GM18951 (cell line): ENCODE measurements around the gene BIRC3.
"Not testable (repeated sequence)": the region's sequence is repeated elsewhere in the genome, so short reads cannot be mapped to it uniquely, and the experiment has no call there.

Experiments
- POLR2A ChIP-seq: IDR thresholded peaks from 4 replicates; pipeline ENCODE4 v1.6.1; 2011; ENCODE audit warnings: mild to moderate bottlenecking; ENCODE audit not compliant: insufficient read length, insufficient read depth; ENCODE audit errors: extremely low read depth
- in situ Hi-C: fragments of 300-500 bp; cut with MboI; formaldehyde crosslinking; loops from one replicate; pipeline ENCODE4 v1.12.0; 2022; ENCODE audit warnings: low sequenced_read_pairs, mixed read lengths, inconsistent platforms; ENCODE audit not compliant: unreplicated experiment

Gene BIRC3

GRCh38 chr11:102284008-102284407 is 33.3 kb upstream of the BIRC3 start:
- no peak for TF ChIP-seq POLR2A
- in situ Hi-C loops = no loop called here

DNA sequence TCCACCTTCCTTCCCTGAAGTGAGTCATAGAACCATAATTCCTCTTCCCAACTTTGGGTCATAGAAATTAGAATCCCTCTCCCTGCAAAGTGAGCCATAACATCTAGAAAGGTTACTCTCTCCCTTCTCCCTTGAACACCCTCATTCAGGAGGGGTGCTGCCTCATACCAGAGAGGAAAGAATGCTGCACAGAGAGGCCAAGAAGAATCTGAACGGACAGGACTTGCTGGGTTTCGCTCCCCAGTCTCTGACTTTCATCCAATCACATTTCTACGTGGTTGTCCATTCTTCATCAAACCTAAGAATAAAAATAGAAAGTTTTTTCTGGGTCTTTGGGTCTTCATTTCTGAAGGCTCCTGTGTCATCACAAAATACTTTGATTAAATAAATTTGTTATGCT is 31.0 kb upstream of the BIRC3 start:
- in situ Hi-C loops = no loop called here
- no peak for TF ChIP-seq POLR2A

- no peak for TF ChIP-seq POLR2A
- in situ Hi-C loops = no loop called here
These were observed 29.1 kb upstream of the BIRC3 start for GRCh38 chr11:102287964-102288724.

DNA sequence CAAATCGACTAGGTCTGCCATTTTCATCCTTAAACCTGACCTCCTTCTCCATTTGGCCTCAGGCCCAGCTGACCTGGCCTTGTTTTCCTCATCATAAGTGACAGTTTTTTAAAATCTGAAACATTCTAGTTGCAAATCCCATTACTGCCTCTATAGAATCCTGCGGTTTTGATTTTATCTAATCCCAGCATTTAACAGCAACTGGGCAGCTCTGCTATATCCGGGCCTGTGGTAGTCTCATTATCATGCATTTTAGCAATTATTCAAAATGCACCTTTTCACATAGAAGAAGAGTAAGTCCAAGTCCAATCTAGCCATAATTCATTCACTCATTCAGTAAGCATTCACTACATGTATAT is 28.6 kb upstream of the BIRC3 start:
- in situ Hi-C loops = no loop called here
- TF ChIP-seq POLR2A = no peak

DNA sequence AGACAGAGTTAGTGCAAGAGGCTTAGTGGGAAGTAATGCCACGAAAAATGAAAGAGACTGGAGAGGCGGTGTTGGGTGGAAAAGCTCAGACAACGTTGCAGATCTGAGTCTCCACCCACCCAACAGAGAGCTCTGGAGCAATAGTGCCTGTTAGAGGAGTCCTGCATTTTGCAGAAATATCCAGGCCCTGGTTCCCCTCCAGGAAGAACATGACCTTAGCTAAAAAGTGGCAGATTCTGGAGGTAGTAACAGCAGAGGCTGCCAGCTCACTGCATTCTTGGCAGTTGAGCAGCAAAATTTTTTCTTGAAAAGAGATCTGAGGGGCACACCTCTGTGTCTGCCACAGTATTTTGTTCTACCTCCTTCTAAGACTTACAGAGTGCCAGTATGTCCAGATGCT is 27.7 kb upstream of the BIRC3 start:
- in situ Hi-C loops = no loop called here
- TF ChIP-seq POLR2A = no peak

GRCh38 chr11:102291831-102292230 is 25.5 kb upstream of the BIRC3 start:
- no peak for TF ChIP-seq POLR2A
- in situ Hi-C loops = no loop called here

- in situ Hi-C loops = no loop called here
- TF ChIP-seq POLR2A = no peak
These were observed 24.4 kb upstream of the BIRC3 start for GRCh38 chr11:102292933-102293332.

DNA sequence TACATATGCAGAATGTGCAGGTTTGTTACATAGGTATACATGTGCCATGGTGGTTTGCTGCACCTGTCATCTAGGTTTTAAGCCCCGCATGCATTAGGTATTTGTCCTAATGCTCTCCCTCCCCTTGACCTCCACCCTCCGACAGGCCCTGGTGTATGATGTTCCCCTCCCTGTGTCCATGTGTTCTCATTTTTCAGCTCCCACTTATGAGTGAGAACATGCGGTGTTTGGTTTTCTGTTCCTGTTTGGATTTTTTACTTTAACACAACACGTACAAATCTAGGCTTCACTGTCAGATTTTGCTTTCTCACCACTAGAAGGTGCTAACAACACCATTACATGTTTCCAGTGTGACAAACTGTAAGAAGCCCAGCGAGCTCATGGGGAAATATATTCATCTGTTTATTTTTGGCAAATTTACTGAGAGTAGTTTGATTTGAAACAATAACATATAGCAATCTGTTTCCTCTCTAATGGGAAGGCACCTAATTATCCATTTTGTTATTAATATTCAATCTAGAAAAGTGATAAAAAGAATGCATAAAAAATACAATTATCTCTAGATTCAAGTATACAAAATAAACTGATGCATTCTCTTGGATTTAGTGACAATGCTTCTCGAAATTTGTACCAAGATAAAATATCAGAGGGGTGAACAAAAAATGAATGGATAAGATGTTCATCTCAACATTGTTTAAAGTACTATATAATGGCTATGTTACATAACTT is 23.2 kb upstream of the BIRC3 start:
- no peak for TF ChIP-seq POLR2A
- in situ Hi-C loops = no loop called here

DNA sequence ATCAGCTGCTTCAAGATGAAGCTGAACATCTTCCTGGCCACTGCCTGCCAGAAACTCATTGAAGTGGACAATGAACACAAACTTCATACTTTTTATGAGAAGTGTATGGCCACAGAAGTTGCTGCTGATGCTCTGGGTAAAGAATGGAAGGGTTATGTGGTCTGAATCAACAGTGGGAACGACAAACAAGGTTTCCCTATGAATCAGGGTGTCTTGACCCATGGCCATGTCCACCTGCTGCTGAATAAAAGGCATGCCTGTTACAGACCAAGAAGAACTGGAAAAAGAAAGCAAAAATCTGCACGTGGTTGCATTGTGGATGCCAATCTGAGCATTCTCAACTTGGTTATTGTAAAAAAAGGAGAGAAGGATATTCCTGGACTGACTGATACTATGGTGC is 22.2 kb upstream of the BIRC3 start:
- in situ Hi-C loops = no loop called here
- TF ChIP-seq POLR2A = no peak

DNA sequence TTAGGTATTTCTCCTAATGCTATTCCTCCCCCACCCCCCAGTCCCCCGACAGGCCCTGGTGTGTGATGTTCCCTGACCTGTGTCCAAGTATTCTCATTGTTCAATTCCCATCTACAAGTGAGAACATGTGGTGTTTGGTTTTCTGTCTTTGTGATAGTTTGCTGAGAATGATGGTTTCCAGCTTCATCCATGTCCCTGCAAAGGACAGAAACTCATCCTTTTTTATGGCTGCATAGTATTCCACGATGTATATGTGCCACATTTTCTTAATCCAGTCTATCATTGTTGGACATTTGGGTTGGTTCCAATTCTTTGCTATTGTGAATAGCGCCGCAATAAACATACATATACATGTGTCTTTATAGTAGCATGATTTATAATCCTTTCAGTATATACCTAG is 20.5 kb upstream of the BIRC3 start:
- in situ Hi-C loops = not testable (repeated sequence)

GRCh38 chr11:102300837-102301236 is 16.4 kb upstream of the BIRC3 start:
- in situ Hi-C loops = not testable (repeated sequence)

DNA sequence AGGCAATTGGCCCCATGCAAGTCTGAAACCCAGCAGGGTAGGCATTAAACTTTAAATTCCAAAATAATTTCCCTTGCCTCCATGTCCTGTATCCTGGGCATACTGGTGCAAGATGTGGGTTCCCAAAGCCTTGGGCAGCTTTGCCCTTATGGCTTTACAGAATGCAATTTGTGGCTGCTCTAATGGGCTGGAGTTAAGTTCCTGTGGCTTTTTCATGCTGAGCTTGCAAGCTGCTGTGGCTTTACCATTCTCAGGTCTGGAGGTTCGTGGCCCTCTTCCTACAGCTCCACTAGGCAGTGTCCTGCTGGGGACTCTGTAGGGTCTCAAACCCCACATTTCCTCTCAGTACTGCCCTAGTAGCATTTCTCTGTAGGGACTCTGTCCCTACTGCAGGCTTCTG is 15.0 kb upstream of the BIRC3 start:
- TF ChIP-seq POLR2A = no peak
- in situ Hi-C loops = no loop called here

GRCh38 chr11:102304686-102305085 is 12.6 kb upstream of the BIRC3 start:
- no peak for TF ChIP-seq POLR2A
- in situ Hi-C loops = no loop called here

DNA sequence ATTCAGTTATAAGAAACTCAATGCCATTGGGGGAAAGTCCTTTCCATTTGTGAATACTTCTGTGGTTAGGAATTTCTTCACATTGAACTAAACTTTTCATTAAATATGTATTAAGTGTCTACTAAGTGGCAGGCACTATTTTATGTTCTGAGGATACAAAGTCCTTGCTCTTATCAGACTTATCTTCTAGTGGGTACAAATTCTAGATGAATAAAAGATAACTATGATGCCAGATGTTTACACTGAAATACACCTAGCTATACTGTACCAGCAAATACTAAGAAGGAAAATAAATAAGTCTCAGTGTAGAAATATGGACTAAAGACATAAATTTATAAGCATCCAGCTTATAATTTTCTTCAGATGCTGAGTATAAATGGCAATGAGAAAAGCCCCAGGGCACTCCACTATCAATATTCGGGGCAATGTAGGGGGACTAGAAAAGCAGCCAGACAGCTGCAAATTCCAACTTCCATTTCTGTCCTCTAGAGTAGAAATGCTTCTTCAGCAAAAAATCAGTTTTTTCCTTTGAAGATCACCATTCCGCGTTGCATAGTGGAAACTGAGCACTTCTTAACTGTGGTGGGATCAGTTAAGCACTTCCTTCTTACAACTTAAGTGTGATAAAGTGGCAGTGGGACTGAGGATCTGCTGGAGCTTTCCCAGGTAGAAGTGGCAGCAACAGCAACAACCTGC is 11.8 kb upstream of the BIRC3 start:
- in situ Hi-C loops = no loop called here
- no peak for TF ChIP-seq POLR2A
